Measurements from ENCODE around the gene ZNF154.

ZNF154 gene

GRCh38 chr19:57675881-57676280 is 33.1 kb downstream of the ZNF154 start:
- Histone ChIP-seq H3K4me1 (ENCODE audit: control insufficient read depth, insufficient read depth, low read length) (no peaks in the 10 kb centered on the region), H3K4me3 (ENCODE audit: low read depth, low read length) (no peak overlapping the region), H3K27me3 (ENCODE audit: control insufficient read depth, insufficient read depth, low read length) (peaks cover 13% of the 10 kb centered on the region; the same call in 1 of the 2 replicates)

GRCh38 chr19:57672466-57672865 is 36.5 kb downstream of the ZNF154 start:
- Histone ChIP-seq H3K27me3 (ENCODE audit: control insufficient read depth, insufficient read depth, low read length) (peaks cover 4% of the 10 kb centered on the region; the same call in 1 of the 2 replicates), H3K9me3 (ENCODE audit: control insufficient read depth, insufficient read depth, low read length) (no peaks in the 10 kb centered on the region), H3K9ac (ENCODE audit: low read depth, low read length) (no peak overlapping the region), H3K36me3 (ENCODE audit: control insufficient read depth, insufficient read depth, low read length) (no peaks in the 10 kb centered on the region), H3K4me3 (ENCODE audit: low read depth, low read length) (no peak overlapping the region), H3K27ac (ENCODE audit: low read depth, low read length) (no peak overlapping the region), H3K4me1 (ENCODE audit: control insufficient read depth, insufficient read depth, low read length) (peaks cover 2% of the 10 kb centered on the region)

More at GRCh38 chr19:57675881-57676280, 33.1 kb downstream of the ZNF154 start:
- no peak overlapping the region for H3K27ac ChIP-seq (ENCODE audit: low read depth, low read length)
- H3K36me3 ChIP-seq (ENCODE audit: control insufficient read depth, insufficient read depth, low read length): no peaks in the 10 kb centered on the region
- no peaks in the 10 kb centered on the region for H3K9me3 ChIP-seq (ENCODE audit: control insufficient read depth, insufficient read depth, low read length)
- no peak overlapping the region for H3K9ac ChIP-seq (ENCODE audit: low read depth, low read length)

DNA sequence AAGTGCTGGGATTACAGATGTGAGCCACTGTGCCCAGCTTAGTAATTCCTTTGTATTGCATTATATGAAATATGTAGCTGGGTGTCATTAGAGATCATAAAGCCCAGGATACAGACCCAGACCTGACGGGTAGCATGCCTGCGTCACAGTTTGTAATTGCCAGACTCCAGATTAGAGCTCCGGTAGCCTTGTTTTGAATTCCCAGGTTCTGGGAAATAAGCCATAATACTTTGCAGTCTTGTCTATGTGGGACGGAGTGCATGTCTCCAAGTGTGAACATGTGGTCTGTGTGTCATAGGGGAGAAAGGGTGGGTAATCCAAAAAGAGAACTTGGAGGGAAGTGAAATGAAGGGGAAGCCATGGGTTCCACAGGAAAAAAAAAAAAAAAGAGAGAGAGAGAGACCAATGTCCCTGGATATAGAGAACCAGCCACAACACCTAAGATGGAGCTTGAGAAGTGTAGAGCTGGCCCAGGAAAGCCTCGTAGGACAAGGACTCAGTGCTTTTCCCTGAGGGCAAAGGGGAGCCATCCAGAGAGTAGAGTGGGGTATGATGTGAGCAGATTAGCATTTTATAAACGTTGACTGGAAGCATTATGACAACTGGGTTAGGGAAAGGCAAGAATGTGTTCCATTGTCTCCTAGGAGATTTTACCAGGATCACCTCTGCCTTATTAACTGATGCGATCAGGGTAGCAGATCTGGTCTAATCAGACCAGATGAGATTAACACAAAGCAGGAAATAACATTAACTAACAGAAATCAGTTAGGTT is 37.7 kb downstream of the ZNF154 start:
- no peak overlapping the region for H3K4me3 ChIP-seq (ENCODE audit: low read depth, low read length)
- no peaks in the 10 kb centered on the region for H3K9me3 ChIP-seq (ENCODE audit: control insufficient read depth, insufficient read depth, low read length)
- H3K4me1 ChIP-seq (ENCODE audit: control insufficient read depth, insufficient read depth, low read length): peaks cover 7% of the 10 kb centered on the region
- peaks cover 4% of the 10 kb centered on the region; the same call in 1 of the 2 replicates for H3K27me3 ChIP-seq (ENCODE audit: control insufficient read depth, insufficient read depth, low read length)
- H3K36me3 ChIP-seq (ENCODE audit: control insufficient read depth, insufficient read depth, low read length): no peaks in the 10 kb centered on the region
- no peak overlapping the region for H3K9ac ChIP-seq (ENCODE audit: low read depth, low read length)
- no peak overlapping the region for H3K27ac ChIP-seq (ENCODE audit: low read depth, low read length)

GRCh38 chr19:57668635-57669034 is 40.4 kb downstream of the ZNF154 start, which contains the start of gene ZSCAN4:
Gene ZSCAN4 (plus strand): TSS chr19:57668935. CDS start chr19:57676146, 7,211 bp downstream.
- no peaks in the 10 kb centered on the region for H3K36me3 ChIP-seq (ENCODE audit: control insufficient read depth, insufficient read depth, low read length)
- no peak within 1 kb of the TSS for H3K9ac ChIP-seq (ENCODE audit: low read depth, low read length)
- H3K27ac ChIP-seq (ENCODE audit: low read depth, low read length): no peak within 1 kb of the TSS
- H3K4me3 ChIP-seq (ENCODE audit: low read depth, low read length): no peak within 1 kb of the TSS
- peaks cover 11% of the 10 kb centered on the region for H3K4me1 ChIP-seq (ENCODE audit: control insufficient read depth, insufficient read depth, low read length)
- H3K27me3 ChIP-seq (ENCODE audit: control insufficient read depth, insufficient read depth, low read length): 0 out of 2 replicates have a peak, but pooled peaks cover 4% of the 10 kb centered on the region
- no peaks in the 10 kb centered on the region for H3K9me3 ChIP-seq (ENCODE audit: control insufficient read depth, insufficient read depth, low read length)

DNA sequence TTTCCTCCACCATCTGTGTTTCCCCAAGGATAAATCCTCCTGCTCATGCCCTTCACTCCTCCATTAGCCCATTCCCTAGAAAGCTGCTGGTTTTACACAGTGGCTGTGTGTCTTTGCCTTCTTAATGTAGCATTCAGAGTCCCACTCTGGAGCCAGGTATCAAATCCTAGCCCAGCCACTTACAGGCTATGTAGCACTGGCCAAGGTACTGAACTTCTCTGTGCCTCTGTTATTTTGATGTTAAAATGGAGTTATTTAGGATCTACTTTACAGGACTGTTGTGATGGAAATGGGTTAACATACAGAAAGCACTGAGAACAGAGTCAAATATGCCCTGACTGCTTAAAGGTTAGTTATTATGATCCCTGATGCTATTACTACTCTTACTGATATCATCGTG is 41.8 kb downstream of the ZNF154 start:
- H3K9ac ChIP-seq (ENCODE audit: low read depth, low read length): no peak overlapping the region
- no peak overlapping the region for H3K4me3 ChIP-seq (ENCODE audit: low read depth, low read length)
- H3K36me3 ChIP-seq (ENCODE audit: control insufficient read depth, insufficient read depth, low read length): no peaks in the 10 kb centered on the region
- peaks cover 4% of the 10 kb centered on the region; the same call in 1 of the 2 replicates for H3K27me3 ChIP-seq (ENCODE audit: control insufficient read depth, insufficient read depth, low read length)
- H3K9me3 ChIP-seq (ENCODE audit: control insufficient read depth, insufficient read depth, low read length): no peaks in the 10 kb centered on the region
- H3K4me1 ChIP-seq (ENCODE audit: control insufficient read depth, insufficient read depth, low read length): peaks cover 11% of the 10 kb centered on the region
- no peak overlapping the region for H3K27ac ChIP-seq (ENCODE audit: low read depth, low read length)

DNA sequence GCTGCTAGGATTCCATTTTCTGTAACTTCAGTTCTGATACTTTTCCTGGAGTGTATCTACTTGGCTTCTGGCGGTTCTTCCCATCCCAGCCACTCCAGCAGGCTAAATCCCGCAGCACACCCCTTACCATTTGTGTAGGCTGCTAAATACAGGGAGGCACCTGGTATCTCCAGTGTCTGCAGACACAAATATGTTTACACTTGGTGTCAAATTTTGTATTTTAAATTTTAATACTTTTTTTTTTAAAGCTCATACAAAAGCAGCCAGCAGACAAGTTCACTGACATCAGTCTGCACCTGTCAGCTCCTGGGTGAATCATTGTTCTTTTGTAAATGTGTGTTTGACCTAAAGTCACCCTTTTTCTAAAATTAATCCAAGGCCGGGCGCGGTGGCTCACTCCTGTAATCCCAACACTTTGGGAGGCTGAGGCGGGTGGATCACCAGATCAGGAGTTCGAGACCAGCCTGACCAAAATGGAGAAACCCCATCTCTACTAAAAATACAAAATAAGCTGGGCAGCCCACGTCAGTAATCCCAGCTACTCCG is 43.7 kb downstream of the ZNF154 start:
- Histone ChIP-seq H3K9me3 (ENCODE audit: control insufficient read depth, insufficient read depth, low read length) (no peaks in the 10 kb centered on the region), H3K27ac (ENCODE audit: low read depth, low read length) (no peak overlapping the region)

DNA sequence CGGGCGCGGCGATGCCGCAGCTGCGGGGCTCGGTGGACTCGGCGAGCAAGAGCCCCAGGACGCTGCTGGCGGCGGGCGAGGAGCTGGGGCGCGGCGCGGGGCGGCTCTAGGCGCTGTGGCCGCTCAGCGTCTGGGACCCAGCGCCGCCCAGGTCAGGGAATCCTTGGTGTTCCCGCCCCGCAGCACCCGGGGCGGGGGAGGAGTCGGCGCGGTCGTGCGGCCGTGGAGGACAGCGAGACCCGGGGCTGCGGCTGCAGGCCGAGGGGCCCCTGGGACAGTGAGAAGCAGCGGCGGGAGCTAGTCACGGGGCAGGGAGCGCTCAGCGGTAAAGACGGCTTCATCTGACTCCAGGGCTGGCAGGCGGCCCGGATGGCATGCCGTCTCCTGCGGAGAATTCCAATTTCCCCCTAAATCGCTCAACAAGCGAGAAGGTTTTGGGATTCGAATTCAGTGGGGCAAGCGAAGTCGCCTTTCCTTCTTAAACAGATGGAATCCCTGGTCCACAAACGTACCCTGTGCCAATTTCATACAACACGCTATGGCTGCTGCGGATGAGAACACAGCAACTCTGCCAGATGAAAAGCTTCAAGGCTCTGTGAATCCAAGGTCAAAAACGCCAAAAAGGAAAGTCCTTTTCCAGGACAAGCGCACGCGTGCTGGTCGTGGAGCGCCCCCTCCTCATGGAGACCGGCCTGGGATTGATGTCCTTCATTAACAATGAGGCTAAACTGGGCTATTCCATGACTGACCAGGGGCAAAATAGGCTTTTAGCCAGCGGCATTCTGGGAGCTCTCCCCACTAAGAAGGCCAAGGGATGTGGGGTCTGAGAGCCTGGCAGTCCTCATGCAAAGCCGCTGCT is 44.5 kb downstream of the ZNF154 start:
- H3K4me3 ChIP-seq (ENCODE audit: low read depth, low read length): peak overlapping the region; percentile 53
- no peaks in the 10 kb centered on the region for H3K36me3 ChIP-seq (ENCODE audit: control insufficient read depth, insufficient read depth, low read length)
- no peaks in the 10 kb centered on the region for H3K9me3 ChIP-seq (ENCODE audit: control insufficient read depth, insufficient read depth, low read length)
- H3K27me3 ChIP-seq (ENCODE audit: control insufficient read depth, insufficient read depth, low read length): peaks cover 6% of the 10 kb centered on the region; the same call in 1 of the 2 replicates
- peak overlapping the region; percentile 0 for H3K9ac ChIP-seq (ENCODE audit: low read depth, low read length)
- H3K4me1 ChIP-seq (ENCODE audit: control insufficient read depth, insufficient read depth, low read length): peaks cover 11% of the 10 kb centered on the region
- H3K27ac ChIP-seq (ENCODE audit: low read depth, low read length): peak overlapping the region; percentile 31

More for the DNA sequence above, 43.7 kb downstream of the ZNF154 start:
- peaks cover 1% of the 10 kb centered on the region; the same call in 1 of the 2 replicates for H3K27me3 ChIP-seq (ENCODE audit: control insufficient read depth, insufficient read depth, low read length)
- no peaks in the 10 kb centered on the region for H3K36me3 ChIP-seq (ENCODE audit: control insufficient read depth, insufficient read depth, low read length)
- H3K4me1 ChIP-seq (ENCODE audit: control insufficient read depth, insufficient read depth, low read length): peaks cover 11% of the 10 kb centered on the region
- no peak overlapping the region for H3K4me3 ChIP-seq (ENCODE audit: low read depth, low read length)
- no peak overlapping the region for H3K9ac ChIP-seq (ENCODE audit: low read depth, low read length)

GRCh38 chr19:57656346-57656745 is 52.7 kb downstream of the ZNF154 start:
- no peak overlapping the region for H3K4me3 ChIP-seq (ENCODE audit: low read depth, low read length)
- no peaks in the 10 kb centered on the region for H3K36me3 ChIP-seq (ENCODE audit: control insufficient read depth, insufficient read depth, low read length)
- 0 out of 2 replicates have a peak, but pooled peaks cover 6% of the 10 kb centered on the region for H3K27me3 ChIP-seq (ENCODE audit: control insufficient read depth, insufficient read depth, low read length)
- peaks cover 2% of the 10 kb centered on the region; the same call in 1 of the 2 replicates for H3K4me1 ChIP-seq (ENCODE audit: control insufficient read depth, insufficient read depth, low read length)
- H3K27ac ChIP-seq (ENCODE audit: low read depth, low read length): no peak overlapping the region
- no peak overlapping the region for H3K9ac ChIP-seq (ENCODE audit: low read depth, low read length)
- H3K9me3 ChIP-seq (ENCODE audit: control insufficient read depth, insufficient read depth, low read length): no peaks in the 10 kb centered on the region

DNA sequence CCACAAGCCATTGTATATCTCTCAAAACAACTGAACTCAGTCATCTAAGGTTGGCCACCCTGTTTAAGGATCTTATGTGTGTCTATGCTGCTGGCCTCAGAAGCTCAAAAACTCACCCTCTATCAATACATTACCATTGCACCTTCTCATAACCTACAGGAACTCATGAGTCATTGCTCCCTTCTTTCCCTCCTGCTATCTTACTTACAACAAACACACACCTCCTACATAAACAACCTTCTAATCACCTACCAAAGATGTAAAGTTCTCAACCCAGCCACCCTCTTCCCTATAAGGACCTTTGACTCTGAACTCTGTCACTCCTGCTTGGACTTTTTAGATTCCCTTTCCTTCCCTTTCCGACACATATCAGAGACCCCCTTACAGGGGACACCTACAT is 53.6 kb downstream of the ZNF154 start:
- Histone ChIP-seq H3K36me3 (ENCODE audit: control insufficient read depth, insufficient read depth, low read length) (no peaks in the 10 kb centered on the region), H3K4me1 (ENCODE audit: control insufficient read depth, insufficient read depth, low read length) (peaks cover 5% of the 10 kb centered on the region; the same call in 1 of the 2 replicates), H3K27ac (ENCODE audit: low read depth, low read length) (no peak overlapping the region), H3K9ac (ENCODE audit: low read depth, low read length) (no peak overlapping the region), H3K4me3 (ENCODE audit: low read depth, low read length) (no peak overlapping the region), H3K27me3 (ENCODE audit: control insufficient read depth, insufficient read depth, low read length) (0 out of 2 replicates have a peak, but pooled peaks cover 6% of the 10 kb centered on the region), H3K9me3 (ENCODE audit: control insufficient read depth, insufficient read depth, low read length) (no peaks in the 10 kb centered on the region)

- Histone ChIP-seq H3K4me1 (ENCODE audit: control insufficient read depth, insufficient read depth, low read length) (peaks cover 5% of the 10 kb centered on the region; the same call in 1 of the 2 replicates), H3K9ac (ENCODE audit: low read depth, low read length) (no peak overlapping the region), H3K27me3 (ENCODE audit: control insufficient read depth, insufficient read depth, low read length) (no peaks in the 10 kb centered on the region), H3K27ac (ENCODE audit: low read depth, low read length) (no peak overlapping the region), H3K36me3 (ENCODE audit: control insufficient read depth, insufficient read depth, low read length) (no peaks in the 10 kb centered on the region), H3K4me3 (ENCODE audit: low read depth, low read length) (no peak overlapping the region), H3K9me3 (ENCODE audit: control insufficient read depth, insufficient read depth, low read length) (no peaks in the 10 kb centered on the region)
Measured at GRCh38 chr19:57653689-57654088, 55.3 kb downstream of the ZNF154 start.
